HCT116 (cell line): ENCODE results near the gene AHNAK. TPM values are rescaled to one million over a fixed set of nuclear protein-coding genes. Genes with fewer than 3 reads are reported as not detected.

Experiments
- ATAC-seq: fragments of 200-7000 bp; cut with Tn5 transposase; 2 replicates; pipeline ENCODE4 v1.9.1; 2020; ENCODE audit warnings: mild to moderate bottlenecking, moderate library complexity
- BruUV-seq: library from RNA; stranded (reverse); fragments of 400-500 nt; replicated peaks from 2 replicates; lab custom pipeline; 2021; lab: Mats Ljungman, UMichigan
- CTCF ChIA-PET: fragments of 300-600 bp; sonication (Branson Sonifier 250); formaldehyde crosslinking; loops from one replicate; lab custom pipeline; 2021; ENCODE audit warnings: antibody characterized with exemption; lab: Charles Lee
- POLR2A ChIA-PET: fragments of 300-600, 350-600 bp; sonication (Branson Sonifier 250); formaldehyde crosslinking; loops from one replicate; lab custom pipeline; 2021; ENCODE audit warnings: antibody characterized with exemption; lab: Charles Lee
- RAD21 ChIA-PET, 2 experiments: fragments of 300-600 bp; sonication (Branson Sonifier 250); formaldehyde crosslinking; loops; one replicate each; lab custom pipeline; 2023; ENCODE audit warnings: low total read pairs in 2 of 2; ENCODE audit not compliant: uncharacterized antibody in 2 of 2, unreplicated experiment in 2 of 2, low non-redundant PET in 1 of 2; lab: Charles Lee
- DNase-seq: peaks from one replicate; pipeline ENCODE4 v3.0.0-alpha.2; 2010; ENCODE audit warnings: low read depth, low spot score
- H2AFZ ChIP-seq: fragments of 200-600 bp; shearing (Covaris generic), sonication (generic); 2 replicates; pipeline ENCODE4 v1.6.1; 2017; ENCODE audit warnings: low read depth, mixed run types, mixed read lengths, antibody characterized with exemption, low read length; ENCODE audit not compliant: poor library complexity, severe bottlenecking
- H3K27ac ChIP-seq: 2 replicates; pipeline ENCODE4 v1.5.1; 2012; ENCODE audit warnings: low read depth, low read length
- H3K27me3 ChIP-seq: fragments of 200-600 bp; sonication (generic); 2 replicates; pipeline ENCODE4 v1.6.1; 2016; ENCODE audit warnings: mixed run types, low read length, mixed read lengths; ENCODE audit not compliant: insufficient read depth
- H3K36me3 ChIP-seq, 2 experiments: fragments of 200-500 bp in 1 of 2; fragments of 200-600 bp in 1 of 2; sonication (Bioruptor generic) in 1 of 2; sonication (generic) in 1 of 2; 2 replicates each; pipeline versions ENCODE4 v1.5.1 to v1.6.1; 2014 to 2016; ENCODE audit warnings: low read length in 2 of 2, inconsistent platforms in 1 of 2, mixed read lengths in 1 of 2, mixed run types in 1 of 2; ENCODE audit not compliant: insufficient read depth in 2 of 2, control insufficient read depth in 1 of 2
- H3K4me1 ChIP-seq, 2 experiments: fragments of 200-600 bp in 1 of 2; sonication (generic) in 1 of 2; 2 replicates each; pipeline versions ENCODE4 v1.5.1 to v1.6.1; 2012 to 2017; ENCODE audit warnings: low read length in 2 of 2, inconsistent platforms in 1 of 2, mild to moderate bottlenecking in 1 of 2, mixed read lengths in 1 of 2, mixed run types in 1 of 2, moderate library complexity in 1 of 2; ENCODE audit not compliant: insufficient read depth in 2 of 2, control insufficient read depth in 1 of 2
- H3K4me2 ChIP-seq: fragments of 200-600 bp; sonication (generic); 2 replicates; pipeline ENCODE4 v1.6.1; 2017; ENCODE audit warnings: mixed run types, low read length, mixed read lengths
- H3K4me3 ChIP-seq, 2 experiments: fragments of 200-600 bp in 1 of 2; sonication (generic) in 1 of 2; replicated peaks in 1 of 2; 2 replicates each; pipeline ENCODE4 v1.5.1; 2011 to 2016; ENCODE audit warnings: low read length in 2 of 2, control low read depth in 1 of 2, low read depth in 1 of 2, mild to moderate bottlenecking in 1 of 2, mixed read lengths in 1 of 2, mixed run types in 1 of 2
- H3K79me2 ChIP-seq: fragments of 200-600 bp; sonication (generic); 2 replicates; pipeline ENCODE4 v1.6.1; 2017; ENCODE audit warnings: mild to moderate bottlenecking, mixed run types, low read length, moderate library complexity, mixed read lengths; ENCODE audit not compliant: insufficient read depth
- H3K9ac ChIP-seq: fragments of 200-600 bp; sonication (generic); 2 replicates; pipeline ENCODE4 v1.6.1; 2016; ENCODE audit warnings: low read length, mixed read lengths
- H3K9me2 ChIP-seq: fragments of 200-600 bp; sonication (generic), shearing (Covaris generic); 2 replicates; pipeline ENCODE4 v1.6.1; 2017; ENCODE audit warnings: mixed run types, mild to moderate bottlenecking, moderate library complexity; ENCODE audit not compliant: insufficient read depth
- H3K9me3 ChIP-seq, 2 experiments: fragments of 200-500 bp in 1 of 2; fragments of 200-600 bp in 1 of 2; sonication (Bioruptor generic) in 1 of 2; sonication (generic) in 1 of 2; 2 replicates each; pipeline ENCODE4 v1.6.1; 2014 to 2017; ENCODE audit warnings: low read length in 2 of 2, mixed read lengths in 2 of 2, inconsistent platforms in 1 of 2, low read depth in 1 of 2, mild to moderate bottlenecking in 1 of 2, mixed run types in 1 of 2, moderate library complexity in 1 of 2; ENCODE audit not compliant: control insufficient read depth in 1 of 2, insufficient read depth in 1 of 2
- H4K20me1 ChIP-seq: fragments of 200-600 bp; sonication (generic), shearing (Covaris generic); 2 replicates; pipeline ENCODE4 v1.6.1; 2017; ENCODE audit warnings: mixed run types, mild to moderate bottlenecking, moderate library complexity; ENCODE audit not compliant: insufficient read depth
- CBX3 ChIP-seq: IDR thresholded peaks from 2 replicates; pipeline ENCODE4 v1.6.1; 2012; ENCODE audit warnings: low read depth
- ELF1 ChIP-seq: IDR thresholded peaks from 2 replicates; pipeline ENCODE4 v1.6.1; 2012; ENCODE audit warnings: low read depth, borderline replicate concordance
- FOSL1 ChIP-seq: IDR thresholded peaks from 2 replicates; pipeline ENCODE4 v1.6.1; 2012; ENCODE audit warnings: low read depth
- JUND ChIP-seq: IDR thresholded peaks from 2 replicates; pipeline ENCODE4 v1.6.1; 2012
- POLR2AphosphoS5 ChIP-seq: IDR thresholded peaks from 2 replicates; pipeline ENCODE4 v1.6.1; 2011; ENCODE audit warnings: mild to moderate bottlenecking, low read depth, low read length, moderate library complexity
- SRF ChIP-seq: IDR thresholded peaks from 2 replicates; pipeline ENCODE4 v1.6.1; 2012; ENCODE audit warnings: low read depth
- YY1 ChIP-seq: IDR thresholded peaks from 2 replicates; pipeline ENCODE4 v1.6.1; 2011; ENCODE audit warnings: low read length, low read depth, moderate library complexity, mild to moderate bottlenecking; ENCODE audit not compliant: insufficient replicate concordance; ENCODE audit errors: extremely low read depth
- ZFX ChIP-seq: fragments of 450-650 bp; IDR thresholded peaks from 2 replicates; pipeline ENCODE4 v1.6.1; 2017
- ZNF274 ChIP-seq: fragments of 200-500 bp; sonication (Bioruptor generic); IDR thresholded peaks from 2 replicates; pipeline ENCODE4 v1.6.1; 2014; ENCODE audit warnings: mild to moderate bottlenecking, low read depth, low read length, inconsistent platforms
- intact Hi-C: fragments of 100-400 bp; cut with micrococcal nuclease; formaldehyde crosslinking; loops from 2 replicates; pipeline ENCODE4 v1.10.0; 2022
- total RNA-seq: library from RNA; stranded (reverse); gene quantifications from one replicate; pipeline ENCODE4 v1.2.1, GENCODE V29; 2021; ENCODE audit not compliant: unreplicated experiment
- TF ChIP-seq, protein P1 (sequence below): IDR thresholded peaks from 2 replicates; pipeline ENCODE4 v1.6.1; 2012
- TF ChIP-seq, protein P2 (sequence below), 3 experiments: fragments of 200-600 bp in 1 of 3; sonication (generic) in 1 of 3; IDR thresholded peaks in 2 of 3; conservative IDR thresholded peaks in 1 of 3; 2 replicates each; pipeline ENCODE4 v1.5.1; 2012 to 2017; ENCODE audit warnings: low read depth in 2 of 3, low read length in 2 of 3, antibody characterized with exemption in 1 of 3, borderline replicate concordance in 1 of 3, control low read depth in 1 of 3, mild to moderate bottlenecking in 1 of 3, mixed read lengths in 1 of 3, mixed run types in 1 of 3, moderate library complexity in 1 of 3; ENCODE audit not compliant: insufficient read depth in 1 of 3

Gene AHNAK
- total RNA-seq, 1 experiment from 2014 or later, result 239 TPM

DNA sequence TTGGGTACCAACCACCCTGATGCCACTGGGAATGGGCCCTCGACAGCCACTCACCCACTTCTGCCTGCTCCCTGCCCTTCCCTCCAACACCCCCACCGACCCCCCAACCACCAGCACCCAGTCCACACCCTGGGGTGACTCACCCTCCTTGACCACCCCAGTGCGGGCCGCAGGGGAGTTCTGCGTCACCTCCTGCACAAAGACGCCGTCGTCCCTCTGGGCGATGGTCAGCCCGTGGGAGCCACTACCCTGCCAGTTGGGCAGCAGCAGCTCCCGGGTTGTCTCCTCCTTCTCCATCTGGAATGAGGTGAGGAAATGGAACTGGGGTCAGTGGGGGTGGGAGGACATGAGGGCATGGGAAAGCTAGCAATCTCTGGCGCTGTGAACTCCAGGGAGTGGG, 10.8 kb downstream of the AHNAK start:
- ChIA-PET POLR2A (no interaction called here), RAD21 (no interaction called here), CTCF (no interaction called here)
- Histone ChIP-seq H4K20me1 (peaks cover 16% of the 10 kb centered on the region; the same call in 1 of the 2 replicates), H3K9me3 (no peaks in the 10 kb centered on the region), H3K27me3 (no peaks in the 10 kb centered on the region), H3K4me2 (no peak overlapping the region), H3K27ac (no peak overlapping the region), H3K9ac (no peak overlapping the region), H3K4me3 (no peak overlapping the region), H3K36me3 (peaks cover 31 to 56% of the 10 kb centered on the region in 2 experiments), H3K79me2 (peaks cover 73% of the 10 kb centered on the region), H3K4me1 (peaks cover 27 to 31% of the 10 kb centered on the region in 2 experiments), H3K9me2 (no peaks in the 10 kb centered on the region), H2AFZ (no peak overlapping the region)
- DNase-seq, result no peak
- intact Hi-C loops, result no loop called here
- TF ChIP-seq POLR2AphosphoS5 (no peak), ZNF274 (no peak), CBX3 (no peak), ELF1 (no peak), YY1 (no peak), FOSL1 (no peak), ZFX (no peak), SRF (no peak), JUND (no peak)
- TF ChIP-seq, protein P1, sequence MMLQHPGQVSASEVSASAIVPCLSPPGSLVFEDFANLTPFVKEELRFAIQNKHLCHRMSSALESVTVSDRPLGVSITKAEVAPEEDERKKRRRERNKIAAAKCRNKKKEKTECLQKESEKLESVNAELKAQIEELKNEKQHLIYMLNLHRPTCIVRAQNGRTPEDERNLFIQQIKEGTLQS, result no peak
- TF ChIP-seq, protein P2, sequence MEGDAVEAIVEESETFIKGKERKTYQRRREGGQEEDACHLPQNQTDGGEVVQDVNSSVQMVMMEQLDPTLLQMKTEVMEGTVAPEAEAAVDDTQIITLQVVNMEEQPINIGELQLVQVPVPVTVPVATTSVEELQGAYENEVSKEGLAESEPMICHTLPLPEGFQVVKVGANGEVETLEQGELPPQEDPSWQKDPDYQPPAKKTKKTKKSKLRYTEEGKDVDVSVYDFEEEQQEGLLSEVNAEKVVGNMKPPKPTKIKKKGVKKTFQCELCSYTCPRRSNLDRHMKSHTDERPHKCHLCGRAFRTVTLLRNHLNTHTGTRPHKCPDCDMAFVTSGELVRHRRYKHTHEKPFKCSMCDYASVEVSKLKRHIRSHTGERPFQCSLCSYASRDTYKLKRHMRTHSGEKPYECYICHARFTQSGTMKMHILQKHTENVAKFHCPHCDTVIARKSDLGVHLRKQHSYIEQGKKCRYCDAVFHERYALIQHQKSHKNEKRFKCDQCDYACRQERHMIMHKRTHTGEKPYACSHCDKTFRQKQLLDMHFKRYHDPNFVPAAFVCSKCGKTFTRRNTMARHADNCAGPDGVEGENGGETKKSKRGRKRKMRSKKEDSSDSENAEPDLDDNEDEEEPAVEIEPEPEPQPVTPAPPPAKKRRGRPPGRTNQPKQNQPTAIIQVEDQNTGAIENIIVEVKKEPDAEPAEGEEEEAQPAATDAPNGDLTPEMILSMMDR (IDR thresholded peaks at IDR 0.05 in 2 of 3, conservative IDR thresholded peaks at IDR 0.05 in 1 of 3; ENCODE audit: borderline replicate concordance in 1 of 3, insufficient read depth in 1 of 3, low read depth in 2 of 3, low read length in 2 of 3), result no peak
- no peak for ATAC-seq
- no TSS peak for BruUV-seq
